SU-DHL-6 (cell line): ENCODE results near the gene DSTN.

ENCODE experiments used
- H2AFZ ChIP-seq: fragments of 200-600 bp; sonication (generic); 2 replicates; pipeline ENCODE4 v1.6.1; 2014; ENCODE audit warnings: low read depth, mild to moderate bottlenecking, moderate library complexity, mixed read lengths, antibody characterized with exemption, low read length; ENCODE audit not compliant: severe bottlenecking
- H3F3A ChIP-seq: fragments of 200-600 bp; shearing (Covaris generic); 2 replicates; pipeline ENCODE4 v1.6.0; 2016; ENCODE audit warnings: antibody characterized with exemption, mild to moderate bottlenecking; ENCODE audit not compliant: insufficient read depth
- H3K27ac ChIP-seq: fragments of 200-600 bp; sonication (generic); 2 replicates; pipeline ENCODE4 v1.5.1; 2016; ENCODE audit warnings: low read depth, mild to moderate bottlenecking, low read length, moderate library complexity, mixed read lengths
- H3K27me3 ChIP-seq: fragments of 200-600 bp; sonication (generic), shearing (Covaris generic); 2 replicates; pipeline ENCODE4 v1.6.0; 2014; ENCODE audit warnings: mild to moderate bottlenecking, low read length
- H3K36me3 ChIP-seq: fragments of 200-600 bp; sonication (generic); 2 replicates; pipeline ENCODE4 v1.6.1; 2014; ENCODE audit warnings: mild to moderate bottlenecking, low read length, mixed read lengths
- H3K4me2 ChIP-seq: fragments of 300-600, 200-600 bp; shearing (Covaris generic), sonication (generic); 2 replicates; pipeline ENCODE4 v1.6.0; 2014; ENCODE audit warnings: low read length, low read depth, mild to moderate bottlenecking; ENCODE audit not compliant: poor library complexity, severe bottlenecking
- H3K4me3 ChIP-seq: fragments of 200-600 bp; sonication (generic); 2 replicates; pipeline ENCODE4 v1.5.1; 2014; ENCODE audit warnings: antibody characterized with exemption, low read length, mild to moderate bottlenecking, mixed read lengths; ENCODE audit not compliant: insufficient read depth, poor library complexity, severe bottlenecking
- H3K79me2 ChIP-seq: fragments of 200-600 bp; sonication (generic); 2 replicates; pipeline ENCODE4 v1.6.1; 2014; ENCODE audit warnings: mild to moderate bottlenecking, low read length, moderate library complexity; ENCODE audit not compliant: insufficient read depth
- H3K9ac ChIP-seq: fragments of 200-600 bp; sonication (generic); 2 replicates; pipeline ENCODE4 v1.7.0; 2014; ENCODE audit warnings: mild to moderate bottlenecking, low read length
- H3K9me2 ChIP-seq: fragments of 200-600 bp; sonication (generic); replicated peaks from 2 replicates; pipeline ENCODE4 v1.6.1; 2014; ENCODE audit warnings: low read length; ENCODE audit not compliant: insufficient read depth
- H3K9me3 ChIP-seq: fragments of 200-600 bp; sonication (generic); 2 replicates; pipeline ENCODE4 v1.6.1; 2014; ENCODE audit warnings: low read length, mixed read lengths; ENCODE audit not compliant: insufficient read depth
- H4K20me1 ChIP-seq: fragments of 200-600 bp; sonication (generic); 2 replicates; pipeline ENCODE4 v1.6.1; 2014; ENCODE audit warnings: low read depth, mild to moderate bottlenecking, antibody characterized with exemption, low read length, moderate library complexity, mixed read lengths
- CTCF ChIP-seq: fragments of 200-600 bp; sonication (generic); IDR thresholded peaks from one replicate; pipeline ENCODE4 v1.5.1; 2017; ENCODE audit warnings: antibody characterized with exemption, mild to moderate bottlenecking, low read length, moderate library complexity; ENCODE audit not compliant: insufficient read depth, poor library complexity, severe bottlenecking
- EZH2phosphoT487 ChIP-seq: fragments of 200-600 bp; sonication (generic), shearing (Covaris generic); conservative IDR thresholded peaks from 2 replicates; pipeline ENCODE4 v1.6.1; 2018; ENCODE audit warnings: mild to moderate bottlenecking, antibody characterized with exemption, low read length, moderate library complexity, mixed read lengths

DSTN gene

GRCh38 chr20:17624070-17624469, 54.2 kb downstream of the DSTN start:
- Histone ChIP-seq H3K36me3 (no peaks in the 10 kb centered on the region), H3F3A (no peaks in the 10 kb centered on the region), H3K79me2 (no peaks in the 10 kb centered on the region), H2AFZ (no peak overlapping the region), H3K4me3 (no peak overlapping the region), H3K4me2 (no peak overlapping the region), H3K27me3 (no peaks in the 10 kb centered on the region), H3K9me2 (no peaks in the 10 kb centered on the region), H3K9me3 (no peaks in the 10 kb centered on the region), H4K20me1 (no peaks in the 10 kb centered on the region), H3K9ac (no peak overlapping the region), H3K27ac (no peak overlapping the region)
- TF ChIP-seq CTCF = no peak
- TF ChIP-seq EZH2phosphoT487 = no peak

GRCh38 chr20:17624551-17625245, 54.8 kb downstream of the DSTN start:
- no peaks in the 10 kb centered on the region for H3F3A ChIP-seq
- no peak overlapping the region for H3K27ac ChIP-seq
- H3K4me2 ChIP-seq = no peak overlapping the region
- H4K20me1 ChIP-seq = no peaks in the 10 kb centered on the region
- no peaks in the 10 kb centered on the region for H3K9me2 ChIP-seq
- no peaks in the 10 kb centered on the region for H3K9me3 ChIP-seq
- no peak overlapping the region for H3K9ac ChIP-seq
- H2AFZ ChIP-seq = no peak overlapping the region
- no peaks in the 10 kb centered on the region for H3K79me2 ChIP-seq
- TF ChIP-seq CTCF = no peak
- TF ChIP-seq EZH2phosphoT487 = no peak
- no peaks in the 10 kb centered on the region for H3K27me3 ChIP-seq
- H3K36me3 ChIP-seq = no peaks in the 10 kb centered on the region
- no peak overlapping the region for H3K4me3 ChIP-seq

DNA sequence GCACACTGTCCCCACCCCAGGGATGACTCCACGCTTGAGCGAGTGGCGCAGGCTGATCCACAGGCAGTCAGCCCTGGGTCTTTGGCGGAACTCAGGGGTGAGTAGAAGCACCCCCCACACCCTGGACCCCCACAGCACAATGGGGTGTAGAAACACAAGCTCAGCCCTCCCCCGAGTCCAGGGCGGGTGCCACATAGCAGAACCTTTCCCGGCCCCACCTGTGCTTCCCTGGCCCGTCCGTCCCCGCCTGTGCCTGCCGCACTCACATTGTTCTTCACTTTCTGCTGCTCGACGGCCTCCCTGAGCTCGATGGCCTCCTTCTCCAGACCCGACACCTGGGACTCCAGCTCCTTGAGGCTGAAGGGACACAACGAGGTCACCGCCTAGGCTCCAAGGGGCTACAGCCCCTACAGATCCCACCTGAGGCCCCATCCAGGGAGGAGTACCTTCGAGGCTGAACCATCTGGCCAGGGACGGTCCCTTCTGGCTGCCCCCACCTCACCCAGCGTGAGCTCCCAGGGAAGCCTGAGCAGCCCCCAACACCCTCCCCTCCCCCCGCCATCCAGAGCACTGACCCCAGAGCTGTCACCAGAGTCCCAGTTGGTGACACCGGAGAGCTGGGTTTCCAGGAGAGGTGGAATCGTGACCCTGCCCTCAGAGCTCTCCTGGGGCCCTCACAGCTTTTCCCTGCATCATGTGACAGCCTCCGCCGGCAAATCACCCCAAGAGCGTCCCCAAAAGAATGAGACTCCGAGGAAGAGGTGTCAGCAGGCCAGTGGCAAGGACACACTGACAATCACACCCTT, 55.6 kb downstream of the DSTN start:
- TF ChIP-seq EZH2phosphoT487 (no peak), CTCF (no peak)
- H3K4me3 ChIP-seq = no peak overlapping the region
- H4K20me1 ChIP-seq = no peaks in the 10 kb centered on the region
- no peak overlapping the region for H3K27ac ChIP-seq
- no peak overlapping the region for H3K9ac ChIP-seq
- no peaks in the 10 kb centered on the region for H3K79me2 ChIP-seq
- H3K9me2 ChIP-seq = no peaks in the 10 kb centered on the region
- no peak overlapping the region for H2AFZ ChIP-seq
- no peaks in the 10 kb centered on the region for H3K27me3 ChIP-seq
- H3K36me3 ChIP-seq = no peaks in the 10 kb centered on the region
- no peak overlapping the region for H3K4me2 ChIP-seq
- no peaks in the 10 kb centered on the region for H3F3A ChIP-seq
- H3K9me3 ChIP-seq = no peaks in the 10 kb centered on the region
